WTC11 (cell line): Measurements from ENCODE around the gene KRT85. TPM values are rescaled to one million over a fixed set of nuclear protein-coding genes. Genes with fewer than 3 reads are reported as not detected.

ENCODE experiments used
- ATAC-seq: fragments of 200-7000 bp; cut with Tn5 transposase; 2 replicates; pipeline ENCODE4 v1.10.0; 2021; ENCODE audit warnings: mild to moderate bottlenecking, moderate library complexity
- CTCF ChIA-PET: fragments of 300-600 bp; sonication (Branson Sonifier 250); formaldehyde crosslinking; loops from one replicate; lab custom pipeline; 2021; ENCODE audit warnings: antibody characterized with exemption; lab: Charles Lee
- POLR2A ChIA-PET: fragments of 350-600 bp; sonication (Branson Sonifier 250); formaldehyde crosslinking; loops from one replicate; lab custom pipeline; 2021; ENCODE audit warnings: antibody characterized with exemption; lab: Charles Lee
- DNase-seq: peaks from one replicate; pipeline ENCODE4 v3.0.0; 2021; ENCODE audit warnings: low spot score
- H3K27ac Mint-ChIP-seq: 2 replicates; pipeline ENCODE4 v1.8.0; 2021; ENCODE audit warnings: mixed read lengths
- H3K27me3 Mint-ChIP-seq: 2 replicates; pipeline ENCODE4 v1.8.0; 2021; ENCODE audit warnings: low read depth, mild to moderate bottlenecking, moderate library complexity, mixed read lengths
- H3K36me3 Mint-ChIP-seq: 2 replicates; pipeline ENCODE4 v1.8.0; 2021; ENCODE audit warnings: mixed read lengths
- H3K4me1 Mint-ChIP-seq: 2 replicates; pipeline ENCODE4 v1.8.0; 2022; ENCODE audit warnings: mixed read lengths
- H3K4me3 Mint-ChIP-seq: 2 replicates; pipeline ENCODE4 v1.8.0; 2021; ENCODE audit warnings: mild to moderate bottlenecking, moderate library complexity, mixed read lengths
- H3K9me3 Mint-ChIP-seq: 2 replicates; pipeline ENCODE4 v1.8.0; 2021; ENCODE audit warnings: mixed read lengths
- GABPB1 ChIP-seq: sonication (generic); formaldehyde crosslinking; IDR thresholded peaks from 2 replicates; pipeline ENCODE4 v1.8.1; 2023; ENCODE audit warnings: mild to moderate bottlenecking, missing genetic modification reagents
- GTF2I ChIP-seq: fragments of 250-450 bp; sonication (Bioruptor Pico); conservative IDR thresholded peaks from 2 replicates; pipeline ENCODE4 v1.4.0; 2021; ENCODE audit warnings: mild to moderate bottlenecking
- SOX15 ChIP-seq: fragments of 250-450 bp; sonication (Bioruptor Pico); IDR thresholded peaks from 2 replicates; pipeline ENCODE4 v1.9.0; 2021; ENCODE audit warnings: mild to moderate bottlenecking
- total RNA-seq: library from RNA; stranded (reverse); gene quantifications from 3 replicates; pipeline ENCODE4 v1.2.3, GENCODE V29; 2021
- TF ChIP-seq, protein P1 (sequence below): fragments of 250-450 bp; sonication (Bioruptor Pico); IDR thresholded peaks from 2 replicates; pipeline ENCODE4 v1.9.0; 2021; ENCODE audit warnings: mild to moderate bottlenecking, borderline replicate concordance
- TF ChIP-seq, protein P2 (sequence below): sonication (generic); formaldehyde crosslinking; IDR thresholded peaks from 2 replicates; pipeline ENCODE4 v1.8.1; 2022; ENCODE audit warnings: mild to moderate bottlenecking, moderate library complexity, missing genetic modification reagents
- TF ChIP-seq, protein P3 (sequence below): sonication (generic); formaldehyde crosslinking; IDR thresholded peaks from 2 replicates; pipeline ENCODE4 v1.8.1; 2022; ENCODE audit warnings: mild to moderate bottlenecking, missing genetic modification reagents, moderate library complexity, borderline replicate concordance
- TF ChIP-seq, protein P4 (sequence below): sonication (generic); formaldehyde crosslinking; IDR thresholded peaks from 2 replicates; pipeline ENCODE4 v1.8.1; 2023; ENCODE audit warnings: mild to moderate bottlenecking, missing genetic modification reagents, moderate library complexity
- TF ChIP-seq, protein P5 (sequence below): fragments of 250-450 bp; sonication (Bioruptor Pico); conservative IDR thresholded peaks from 2 replicates; pipeline ENCODE4 v1.9.0; 2021; ENCODE audit warnings: mild to moderate bottlenecking

KRT85 gene
- total RNA-seq, 1 experiment from 2014 or later = not detected

DNA sequence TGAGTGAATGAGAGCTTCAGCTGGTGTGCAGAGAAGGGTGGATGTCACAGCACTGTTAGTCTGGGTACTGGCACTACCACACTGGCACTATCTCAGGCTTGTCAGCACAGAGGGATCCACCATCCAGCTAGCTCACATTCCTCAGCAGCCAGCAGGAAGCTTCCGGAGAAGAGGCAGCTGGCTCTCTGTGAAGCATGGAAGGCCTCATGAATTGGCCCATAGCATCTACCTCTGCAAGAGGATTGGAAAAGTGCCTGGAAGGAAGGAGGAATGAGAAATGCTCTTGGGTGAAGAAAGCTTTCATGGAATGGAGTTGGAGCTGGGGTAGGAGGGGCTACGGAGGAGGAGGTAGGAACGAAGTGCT, 56.0 kb downstream of the KRT85 start:
- TF ChIP-seq, protein P1, sequence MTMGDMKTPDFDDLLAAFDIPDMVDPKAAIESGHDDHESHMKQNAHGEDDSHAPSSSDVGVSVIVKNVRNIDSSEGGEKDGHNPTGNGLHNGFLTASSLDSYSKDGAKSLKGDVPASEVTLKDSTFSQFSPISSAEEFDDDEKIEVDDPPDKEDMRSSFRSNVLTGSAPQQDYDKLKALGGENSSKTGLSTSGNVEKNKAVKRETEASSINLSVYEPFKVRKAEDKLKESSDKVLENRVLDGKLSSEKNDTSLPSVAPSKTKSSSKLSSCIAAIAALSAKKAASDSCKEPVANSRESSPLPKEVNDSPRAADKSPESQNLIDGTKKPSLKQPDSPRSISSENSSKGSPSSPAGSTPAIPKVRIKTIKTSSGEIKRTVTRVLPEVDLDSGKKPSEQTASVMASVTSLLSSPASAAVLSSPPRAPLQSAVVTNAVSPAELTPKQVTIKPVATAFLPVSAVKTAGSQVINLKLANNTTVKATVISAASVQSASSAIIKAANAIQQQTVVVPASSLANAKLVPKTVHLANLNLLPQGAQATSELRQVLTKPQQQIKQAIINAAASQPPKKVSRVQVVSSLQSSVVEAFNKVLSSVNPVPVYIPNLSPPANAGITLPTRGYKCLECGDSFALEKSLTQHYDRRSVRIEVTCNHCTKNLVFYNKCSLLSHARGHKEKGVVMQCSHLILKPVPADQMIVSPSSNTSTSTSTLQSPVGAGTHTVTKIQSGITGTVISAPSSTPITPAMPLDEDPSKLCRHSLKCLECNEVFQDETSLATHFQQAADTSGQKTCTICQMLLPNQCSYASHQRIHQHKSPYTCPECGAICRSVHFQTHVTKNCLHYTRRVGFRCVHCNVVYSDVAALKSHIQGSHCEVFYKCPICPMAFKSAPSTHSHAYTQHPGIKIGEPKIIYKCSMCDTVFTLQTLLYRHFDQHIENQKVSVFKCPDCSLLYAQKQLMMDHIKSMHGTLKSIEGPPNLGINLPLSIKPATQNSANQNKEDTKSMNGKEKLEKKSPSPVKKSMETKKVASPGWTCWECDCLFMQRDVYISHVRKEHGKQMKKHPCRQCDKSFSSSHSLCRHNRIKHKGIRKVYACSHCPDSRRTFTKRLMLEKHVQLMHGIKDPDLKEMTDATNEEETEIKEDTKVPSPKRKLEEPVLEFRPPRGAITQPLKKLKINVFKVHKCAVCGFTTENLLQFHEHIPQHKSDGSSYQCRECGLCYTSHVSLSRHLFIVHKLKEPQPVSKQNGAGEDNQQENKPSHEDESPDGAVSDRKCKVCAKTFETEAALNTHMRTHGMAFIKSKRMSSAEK (CRISPR knock-in tag) = no peak
- TF ChIP-seq GTF2I (CRISPR knock-in tag) (no peak), SOX15 (CRISPR knock-in tag) (no peak), GABPB1 (CRISPR knock-in tag) (no peak)
- TF ChIP-seq, protein P2, sequence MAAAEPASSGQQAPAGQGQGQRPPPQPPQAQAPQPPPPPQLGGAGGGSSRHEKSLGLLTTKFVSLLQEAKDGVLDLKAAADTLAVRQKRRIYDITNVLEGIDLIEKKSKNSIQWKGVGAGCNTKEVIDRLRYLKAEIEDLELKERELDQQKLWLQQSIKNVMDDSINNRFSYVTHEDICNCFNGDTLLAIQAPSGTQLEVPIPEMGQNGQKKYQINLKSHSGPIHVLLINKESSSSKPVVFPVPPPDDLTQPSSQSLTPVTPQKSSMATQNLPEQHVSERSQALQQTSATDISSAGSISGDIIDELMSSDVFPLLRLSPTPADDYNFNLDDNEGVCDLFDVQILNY (CRISPR knock-in tag) = no peak
- TF ChIP-seq, protein P3, sequence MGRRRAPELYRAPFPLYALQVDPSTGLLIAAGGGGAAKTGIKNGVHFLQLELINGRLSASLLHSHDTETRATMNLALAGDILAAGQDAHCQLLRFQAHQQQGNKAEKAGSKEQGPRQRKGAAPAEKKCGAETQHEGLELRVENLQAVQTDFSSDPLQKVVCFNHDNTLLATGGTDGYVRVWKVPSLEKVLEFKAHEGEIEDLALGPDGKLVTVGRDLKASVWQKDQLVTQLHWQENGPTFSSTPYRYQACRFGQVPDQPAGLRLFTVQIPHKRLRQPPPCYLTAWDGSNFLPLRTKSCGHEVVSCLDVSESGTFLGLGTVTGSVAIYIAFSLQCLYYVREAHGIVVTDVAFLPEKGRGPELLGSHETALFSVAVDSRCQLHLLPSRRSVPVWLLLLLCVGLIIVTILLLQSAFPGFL (CRISPR knock-in tag) = no peak
- TF ChIP-seq, protein P4, sequence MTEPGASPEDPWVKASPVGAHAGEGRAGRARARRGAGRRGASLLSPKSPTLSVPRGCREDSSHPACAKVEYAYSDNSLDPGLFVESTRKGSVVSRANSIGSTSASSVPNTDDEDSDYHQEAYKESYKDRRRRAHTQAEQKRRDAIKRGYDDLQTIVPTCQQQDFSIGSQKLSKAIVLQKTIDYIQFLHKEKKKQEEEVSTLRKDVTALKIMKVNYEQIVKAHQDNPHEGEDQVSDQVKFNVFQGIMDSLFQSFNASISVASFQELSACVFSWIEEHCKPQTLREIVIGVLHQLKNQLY = no peak
- ChIA-PET POLR2A (interaction anchor here (0.5 kb wide), 1 partner anchor 369 kb away, joined by 3 read pairs; no protein-coding TSS in a partner anchor), CTCF (interaction anchor here (1.0 to 7.8 kb wide), 13 partner anchors 14 to 594 kb away, joined by 3 to 76 read pairs (median 4); no protein-coding TSS in a partner anchor)
- Mint-ChIP-seq H3K27me3 (peaks cover 51% of the 10 kb centered on the region), H3K9me3 (no peaks in the 10 kb centered on the region), H3K4me1 (peaks cover 8% of the 10 kb centered on the region), H3K36me3 (no peaks in the 10 kb centered on the region), H3K4me3 (no peak overlapping the region), H3K27ac (no peak overlapping the region)
- ATAC-seq (no peak), DNase-seq (no peak)

DNA sequence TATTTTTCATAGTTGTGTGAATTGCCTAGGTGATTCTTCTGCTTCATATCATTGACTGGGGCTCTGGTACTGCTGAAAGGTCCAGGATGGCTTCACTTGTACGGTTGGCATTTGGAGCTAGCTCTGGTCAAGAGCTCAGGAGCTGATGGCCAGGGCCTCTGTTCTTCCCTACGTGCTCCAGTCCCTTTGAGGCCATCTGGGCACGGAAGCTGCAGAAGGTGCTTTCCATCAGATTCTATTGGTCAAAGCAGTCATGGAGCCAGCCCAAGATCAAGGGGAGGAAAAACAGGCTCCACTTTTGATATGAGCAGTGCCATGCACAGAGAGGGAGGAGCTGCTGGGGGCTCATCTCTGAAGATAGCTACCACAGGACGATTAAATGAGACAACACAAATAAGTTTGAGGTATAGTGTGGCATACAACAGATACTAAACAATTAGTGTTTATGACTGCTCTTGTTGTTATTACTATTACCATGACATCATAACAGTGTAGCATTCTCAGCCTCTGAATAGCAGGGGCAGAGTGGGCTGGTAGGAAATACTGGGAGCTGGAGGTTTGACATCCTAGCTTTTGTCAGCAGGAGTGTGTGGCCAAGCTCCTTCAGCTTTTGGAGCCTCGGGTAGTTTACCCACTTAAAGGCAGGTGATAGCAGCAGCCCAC, 56.5 kb downstream of the KRT85 start:
- Mint-ChIP-seq H3K4me3 (no peak overlapping the region), H3K27me3 (peaks cover 55% of the 10 kb centered on the region), H3K4me1 (peaks cover 8% of the 10 kb centered on the region), H3K36me3 (no peaks in the 10 kb centered on the region), H3K27ac (no peak overlapping the region), H3K9me3 (no peaks in the 10 kb centered on the region)
- TF ChIP-seq, protein P5, sequence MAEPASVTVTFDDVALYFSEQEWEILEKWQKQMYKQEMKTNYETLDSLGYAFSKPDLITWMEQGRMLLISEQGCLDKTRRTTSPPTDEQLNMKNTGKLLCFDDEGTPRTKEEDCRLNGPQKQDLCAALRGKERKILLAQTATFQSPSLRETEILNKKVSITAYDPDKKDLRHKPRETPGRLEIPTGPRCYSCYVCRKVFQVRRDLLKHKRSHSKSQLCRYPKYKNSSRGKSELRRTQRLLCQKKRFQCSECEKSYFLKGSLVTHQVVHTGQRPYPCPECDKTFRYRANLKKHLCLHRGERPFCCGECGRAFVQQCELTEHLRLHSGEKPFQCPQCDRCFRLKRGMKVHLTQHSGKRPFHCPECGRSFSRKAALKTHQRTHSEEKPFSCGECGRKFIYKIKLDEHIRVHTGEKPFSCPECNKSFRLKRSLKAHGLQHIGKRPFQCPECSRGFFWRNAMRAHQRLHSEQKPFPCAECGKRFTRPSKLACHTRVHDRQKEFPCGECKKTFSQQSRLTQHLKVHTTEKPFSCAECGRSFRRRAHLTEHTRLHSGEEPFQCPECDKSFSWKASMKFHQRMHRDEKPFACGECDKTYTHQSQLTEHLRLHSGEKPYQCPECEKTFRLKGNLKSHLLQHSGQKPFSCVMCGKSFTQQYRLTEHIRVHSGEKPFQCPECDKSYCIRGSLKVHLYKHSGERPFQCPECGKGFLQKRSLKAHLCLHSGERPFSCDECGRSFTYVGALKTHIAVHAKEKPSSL (CRISPR knock-in tag) = no peak
- DNase-seq (no peak), ATAC-seq (no peak)
- CTCF ChIA-PET = interaction anchor here (1.1 to 7.8 kb wide), 13 partner anchors 11 to 595 kb away, joined by 3 to 76 read pairs (median 5); partner anchors contain the start of gene KRT83
- POLR2A ChIA-PET = interaction anchor here (0.5 kb wide), 1 partner anchor 1146 kb away, joined by 6 read pairs; no protein-coding TSS in a partner anchor

Other genes starting within 250 kb of the KRT85 start
- 0.09 to 0.11 TPM (median 0.11 TPM) in 3 replicates for gene KRT80, start 175.5 kb downstream of the KRT85 start, total RNA-seq
- gene KRT7, start 134.2 kb downstream of the KRT85 start, total RNA-seq = 10.6 to 11.5 TPM (median 11.4 TPM) in 3 replicates
- 0.11 to 0.18 TPM in 2 of 3 replicates, not detected in the other for gene KRT86, start 92.8 kb downstream of the KRT85 start, total RNA-seq
- gene KRT81, start 75.9 kb downstream of the KRT85 start, total RNA-seq = 0.21 to 0.70 TPM (median 0.34 TPM) in 3 replicates
- gene KRT83, start 46.1 kb downstream of the KRT85 start, total RNA-seq = not detected in 3 replicates
- gene KRT84, start 18.2 kb upstream of the KRT85 start, total RNA-seq = not detected in 3 replicates
- gene KRT82, start 38.9 kb upstream of the KRT85 start, total RNA-seq = not detected in 3 replicates
- not detected in 3 replicates for gene KRT75, start 66.9 kb upstream of the KRT85 start, total RNA-seq
- not detected in 3 replicates for gene KRT6B, start 84.7 kb upstream of the KRT85 start, total RNA-seq
- gene KRT6C, start 106.3 kb upstream of the KRT85 start, total RNA-seq = not detected in 3 replicates
- gene KRT6A, start 125.8 kb upstream of the KRT85 start, total RNA-seq = not detected in 3 replicates
- not detected in 3 replicates for gene KRT5, start 152.9 kb upstream of the KRT85 start, total RNA-seq
- not detected in 3 replicates for gene KRT71, start 185.7 kb upstream of the KRT85 start, total RNA-seq
- not detected in 3 replicates for gene KRT74, start 206.4 kb upstream of the KRT85 start, total RNA-seq
- gene KRT72, start 234.0 kb upstream of the KRT85 start, total RNA-seq = 0.11 TPM in 1 of 3 replicates, not detected in the others